T47D (cell line): ENCODE data around the gene CASD1.
A peak's percentile ranks its signal among the peaks of the same experiment; 100 is the strongest.

Experiments
- DNase-seq, 2 experiments: peaks; one replicate each; pipeline versions ENCODE4 v3.0.0 to v3.0.0-alpha.2; 2011 to 2012; ENCODE audit warnings: low read depth in 1 of 2, low spot score in 1 of 2
- JUND ChIP-seq: IDR thresholded peaks from 2 replicates; pipeline ENCODE4 v1.6.1; 2012; ENCODE audit warnings: low read depth
- in situ Hi-C: cut with HindIII; loops from 2 replicates; pipeline ENCODE4 v1.10.0; 2016; ENCODE audit warnings: low sequenced_read_pairs, low pct_unique_long_range_greater_than_20kb

The CASD1 gene

GRCh38 chr7:94497874-94498670, 11.5 kb upstream of the CASD1 start:
- in situ Hi-C loops: no loop called here

GRCh38 chr7:94498918-94499317, 10.7 kb upstream of the CASD1 start:
- TF ChIP-seq JUND: no peak
- DNase-seq: no peak
- in situ Hi-C loops: no loop called here

More at GRCh38 chr7:94497874-94498670, 11.5 kb upstream of the CASD1 start:
- DNase-seq: no peak
- TF ChIP-seq JUND: no peak

- in situ Hi-C loops: no loop called here
- DNase-seq: no peak
- TF ChIP-seq JUND: no peak
Observed at GRCh38 chr7:94507462-94507861, 2.1 kb upstream of the CASD1 start.

DNA sequence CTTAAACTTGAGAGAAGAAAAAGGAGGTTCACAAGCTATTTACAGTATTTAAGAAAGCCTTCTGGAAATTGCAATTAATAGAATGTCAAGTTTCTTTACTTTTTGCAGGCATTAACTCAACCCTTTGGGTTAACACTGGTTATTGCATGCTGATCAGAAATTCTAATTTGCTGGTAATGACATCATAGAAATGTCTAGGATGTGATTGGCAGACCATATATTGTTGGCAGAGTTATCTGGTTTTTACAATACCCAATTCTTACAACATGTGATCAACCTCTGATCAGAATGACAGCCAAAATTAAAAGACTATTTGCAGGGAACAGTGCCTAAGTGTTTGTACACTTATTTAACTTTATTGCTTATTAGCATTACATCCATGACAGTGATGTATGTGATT, 1.6 kb upstream of the CASD1 start:
- no peak for DNase-seq
- in situ Hi-C loops: no loop called here
- no peak for TF ChIP-seq JUND

GRCh38 chr7:94509887-94510581, 425 bp downstream of the CASD1 start:
- TF ChIP-seq JUND: no peak
- peak; percentile 71 to 78 for DNase-seq
- in situ Hi-C loops: no loop called here

DNA sequence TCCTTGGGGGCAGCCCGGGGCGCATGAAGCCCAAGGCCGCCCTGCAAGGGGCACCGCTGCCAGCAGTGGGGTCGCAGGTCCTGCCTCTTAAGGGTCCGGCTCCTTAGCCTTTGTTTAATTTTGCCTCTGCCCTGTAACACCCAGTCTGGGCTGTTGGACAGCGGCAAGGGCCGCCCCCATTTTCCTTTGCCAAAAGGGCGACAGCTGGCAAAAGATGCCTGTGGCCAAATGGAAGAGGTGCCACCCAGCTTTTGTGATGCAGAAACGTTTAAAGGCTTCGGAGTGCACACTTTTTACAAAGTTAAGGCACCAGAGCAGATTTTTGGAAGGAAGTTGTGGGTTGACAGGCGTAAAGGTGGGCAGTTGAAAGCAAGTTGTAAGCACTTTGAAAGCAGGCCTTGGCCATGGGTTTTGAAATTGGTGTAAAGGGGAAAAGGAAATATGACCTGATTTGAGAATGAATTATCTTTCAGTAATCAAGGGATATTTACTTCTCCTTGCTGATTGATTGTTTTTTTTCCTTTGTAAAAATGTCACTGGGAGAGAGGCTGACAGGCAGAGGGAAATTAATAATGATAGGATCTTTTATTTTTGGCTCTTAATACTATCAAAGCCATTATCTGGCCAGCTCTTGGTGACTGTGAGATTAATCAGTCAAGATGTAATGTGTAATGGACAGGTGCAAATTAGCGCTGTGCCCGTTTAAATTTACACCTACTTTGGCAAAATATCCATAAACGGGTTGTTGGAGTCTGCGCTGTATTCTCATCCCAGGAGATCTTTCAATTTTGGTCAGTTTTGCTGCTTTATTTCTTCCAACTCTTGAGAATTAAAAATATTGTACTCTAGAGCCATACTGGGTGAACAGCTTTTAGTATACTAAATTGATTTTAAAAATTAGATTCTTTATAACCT, 1.2 kb downstream of the CASD1 start:
- in situ Hi-C loops: no loop called here
- TF ChIP-seq JUND: no peak
- DNase-seq: peak in 1 of 2 experiments; percentile 57

GRCh38 chr7:94511718-94512117, 2.1 kb downstream of the CASD1 start:
- no peak for DNase-seq
- in situ Hi-C loops: no loop called here
- TF ChIP-seq JUND: no peak

DNA sequence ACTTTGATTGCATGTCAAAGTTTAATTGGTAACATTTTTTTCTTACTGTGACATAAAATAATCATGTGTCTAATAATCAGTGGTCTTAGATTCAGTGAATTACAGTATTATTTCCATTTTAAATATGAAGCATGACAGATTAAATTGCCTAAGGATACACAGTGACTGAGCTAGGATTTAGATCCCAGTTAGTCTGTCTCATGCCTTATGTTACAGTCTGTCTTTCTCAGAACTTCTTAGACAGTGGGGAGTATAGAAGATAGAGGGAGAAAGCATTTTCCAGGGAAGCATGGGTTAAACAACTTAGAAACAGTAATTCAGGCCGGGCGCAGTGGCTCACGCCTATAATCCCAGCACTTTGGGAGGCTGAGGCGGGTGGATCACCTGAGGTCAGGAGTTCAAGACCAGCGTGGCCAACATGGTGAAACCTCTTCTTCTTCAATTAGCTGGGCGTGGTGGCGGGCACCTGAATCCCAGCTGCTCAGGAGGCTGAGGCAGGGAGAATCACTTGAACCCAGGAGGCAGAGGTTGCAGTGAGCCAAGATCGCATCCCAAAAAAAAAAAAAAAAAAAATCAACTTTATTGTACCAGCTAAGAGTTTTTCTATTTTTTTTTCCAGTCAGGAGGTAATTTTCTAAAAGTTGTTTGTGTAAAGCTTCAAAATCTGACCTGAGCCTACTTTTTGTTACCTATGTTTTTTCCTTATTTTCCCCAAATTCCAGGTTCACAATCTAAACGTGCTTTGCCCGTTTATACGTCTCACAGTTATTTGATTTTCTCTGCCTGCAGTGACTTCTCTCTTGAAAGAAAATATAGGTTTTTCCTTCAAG, 3.3 kb downstream of the CASD1 start:
- in situ Hi-C loops: no loop called here
- TF ChIP-seq JUND: no peak
- no peak for DNase-seq

DNA sequence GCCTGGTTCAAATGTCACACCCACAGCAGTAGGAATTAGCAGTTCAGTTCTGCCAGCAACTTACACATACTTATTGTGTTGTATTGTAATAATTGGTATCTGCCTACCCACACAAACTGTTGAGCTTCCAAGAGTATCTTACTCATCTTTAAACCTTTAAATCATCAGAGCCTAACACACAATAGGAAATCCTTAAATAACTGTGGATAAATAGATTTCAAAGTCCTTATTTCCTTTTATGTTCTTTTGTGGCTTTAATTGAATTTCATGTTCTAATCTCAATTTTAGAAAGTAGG, 3.9 kb downstream of the CASD1 start:
- DNase-seq: no peak
- no peak for TF ChIP-seq JUND
- in situ Hi-C loops: no loop called here

DNA sequence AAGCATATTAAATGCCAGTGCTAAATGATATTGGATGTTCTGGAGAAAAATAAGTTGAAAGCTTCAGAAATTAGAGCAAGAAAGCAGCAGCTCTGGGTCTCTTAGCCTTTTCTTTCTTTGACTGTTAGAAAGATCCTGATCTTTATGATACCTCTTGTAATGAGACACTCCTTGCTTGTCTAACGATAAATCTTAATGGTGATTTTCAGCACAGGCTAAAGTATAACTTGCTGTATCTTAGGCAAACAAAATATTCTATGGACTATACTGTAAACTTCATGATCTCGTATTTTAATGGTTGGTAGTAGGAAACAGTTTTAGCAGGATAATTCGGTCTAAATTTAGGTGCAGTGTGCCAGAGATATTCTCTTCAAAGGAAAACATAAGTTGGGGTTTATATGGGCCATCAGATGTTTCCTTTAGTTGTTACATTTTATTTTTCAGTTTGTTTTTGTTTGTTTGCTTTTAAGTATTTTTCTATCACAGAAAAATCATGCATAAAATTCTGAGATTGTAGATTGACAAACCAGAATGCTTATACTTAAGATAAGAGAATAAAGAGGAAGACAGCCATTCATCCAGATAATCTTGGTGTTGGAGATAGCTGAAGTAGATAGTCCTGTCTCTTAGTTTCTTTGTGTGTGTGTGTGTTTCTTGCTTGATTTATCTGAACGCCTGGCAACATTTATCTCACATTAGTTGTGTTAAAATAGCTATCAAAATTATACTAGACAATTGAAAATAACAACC, 4.7 kb downstream of the CASD1 start:
- no peak for DNase-seq
- in situ Hi-C loops: no loop called here
- TF ChIP-seq JUND: no peak

- no peak for DNase-seq
- in situ Hi-C loops: no loop called here
- no peak for TF ChIP-seq JUND
Observed at GRCh38 chr7:94514917-94515316, 5.3 kb downstream of the CASD1 start.

GRCh38 chr7:94525923-94526322, 16.3 kb downstream of the CASD1 start:
- in situ Hi-C loops: no loop called here
- DNase-seq: no peak
- TF ChIP-seq JUND: no peak
